ENCODE data around the gene TPO.

The TPO gene

DNA sequence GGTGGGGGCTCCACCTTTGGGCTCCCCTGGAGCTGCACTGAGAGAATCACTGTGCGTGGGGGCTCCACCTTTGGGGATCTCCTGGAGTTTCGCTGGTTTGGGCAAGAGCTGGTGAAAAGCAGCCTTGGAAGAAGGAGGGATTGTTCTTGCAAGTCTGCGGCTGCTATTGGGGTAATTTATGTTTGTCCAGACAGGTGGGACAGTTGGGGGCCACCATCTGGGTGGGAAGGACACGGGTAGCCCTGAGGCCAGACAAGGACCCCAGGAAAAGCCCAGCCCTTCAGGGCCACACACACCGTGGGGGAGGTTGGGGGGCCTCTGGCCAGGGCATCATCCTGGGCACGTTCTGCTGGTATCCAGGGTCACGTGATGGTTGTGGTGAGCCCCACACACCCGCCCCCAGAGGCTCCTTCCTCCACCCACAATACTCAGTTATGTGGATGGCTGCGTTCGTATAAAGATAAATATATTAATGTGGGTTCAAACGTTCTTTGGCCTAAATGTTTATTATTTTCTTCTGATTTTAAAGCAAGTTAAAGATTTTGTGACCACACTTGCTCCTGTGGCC lies 47.7 kb downstream of the TPO start:
- Histone ChIP-seq H3K4ac (ENCODE audit: low read depth, low read length) (no peak overlapping the region), H4K91ac (ENCODE audit: low read depth, low read length) (no peak overlapping the region), H3K4me3 (ENCODE audit: low read depth, low read length) (no peak overlapping the region), H2BK5ac (ENCODE audit: low read depth, low read length, poor library complexity) (no peak overlapping the region), H3K27ac (ENCODE audit: low read depth, low read length) (no peak overlapping the region), H3K36me3 (ENCODE audit: control insufficient read depth in 1 of 2, insufficient read depth in 2 of 2, low read length in 2 of 2) (no peaks in the 10 kb centered on the region), H3K18ac (ENCODE audit: low read length) (no peak overlapping the region), H3K79me1 (ENCODE audit: low read length) (no peaks in the 10 kb centered on the region), H3K9me3 (ENCODE audit: insufficient read depth, low read depth, low read length) (no peaks in the 10 kb centered on the region), H3K4me2 (ENCODE audit: low read length) (no peak overlapping the region), H3K79me2 (ENCODE audit: control insufficient read depth, insufficient read depth, low read length, poor library complexity) (no peaks in the 10 kb centered on the region), H2AFZ (ENCODE audit: insufficient read depth, low read length, poor library complexity) (no peak overlapping the region), H2BK120ac (ENCODE audit: insufficient read depth, low read length, poor library complexity) (no peak overlapping the region), H3K27me3 (ENCODE audit: insufficient read depth, low read length) (no peaks in the 10 kb centered on the region), H3K4me1 (ENCODE audit: control insufficient read depth in 1 of 2, insufficient read depth in 2 of 2, low read length in 2 of 2) (no peaks in the 10 kb centered on the region), H2BK12ac (ENCODE audit: low read length) (no peak overlapping the region), H4K12ac (ENCODE audit: low read depth, low read length) (no peak overlapping the region), H3K9ac (ENCODE audit: low read length) (no peak overlapping the region), H2AK5ac (ENCODE audit: low read length) (no peak overlapping the region), H3K14ac (ENCODE audit: low read length) (no peak overlapping the region), H3K23ac (ENCODE audit: low read length) (no peak overlapping the region), H4K8ac (ENCODE audit: low read depth, low read length) (no peak overlapping the region)
- no CpG with 5 or more reads among the region's 11 CpGs for WGBS (ENCODE audit: extremely low coverage, insufficient coverage, insufficient read length)
- DNase-seq: no peak

DNA sequence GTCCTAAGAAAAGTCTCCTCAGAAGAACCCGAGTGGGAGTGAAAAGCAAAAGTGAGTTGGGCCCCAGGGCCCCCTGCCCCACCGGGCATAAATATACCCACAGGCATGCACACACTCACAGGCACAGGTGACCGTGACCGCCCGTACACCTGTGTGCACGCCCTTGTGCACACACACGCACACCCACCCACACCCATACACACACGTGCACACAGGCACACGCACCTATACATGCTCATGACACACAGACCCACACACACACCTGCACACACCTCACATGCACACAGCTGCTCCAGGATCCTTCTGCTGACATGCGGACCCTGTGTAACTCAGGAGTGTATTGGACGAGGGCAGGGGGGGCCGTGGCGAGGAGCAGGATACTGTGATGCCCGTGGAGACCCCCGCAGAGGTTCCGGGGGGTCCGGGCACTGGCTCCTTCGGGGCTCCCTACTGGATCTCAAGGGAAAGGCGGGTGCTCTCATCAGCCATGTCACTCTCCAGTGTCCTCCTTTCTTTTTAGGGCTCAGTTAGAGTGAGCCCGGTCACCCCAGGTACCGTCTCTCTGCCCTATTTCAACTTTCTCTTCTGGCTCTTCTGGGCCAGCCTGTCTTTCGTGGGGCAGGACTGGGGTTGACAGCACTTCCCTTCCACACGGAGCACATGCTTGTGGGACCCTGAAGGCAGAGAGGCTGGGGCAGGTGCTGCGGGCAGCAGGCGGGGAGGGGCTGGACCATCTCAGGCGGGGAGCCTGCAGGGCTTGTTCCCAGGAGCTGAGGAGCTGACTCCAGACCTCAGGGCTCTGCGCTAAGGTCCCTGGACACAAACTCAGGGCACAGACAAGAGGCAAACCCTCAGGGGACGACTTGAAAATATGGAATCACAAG lies 48.5 kb downstream of the TPO start:
- peak overlapping the region; percentile 60 for H3K4me3 ChIP-seq (ENCODE audit: low read depth, low read length)
- WGBS (ENCODE audit: extremely low coverage, insufficient coverage, insufficient read length): no CpG with 5 or more reads among the region's 28 CpGs

DNA sequence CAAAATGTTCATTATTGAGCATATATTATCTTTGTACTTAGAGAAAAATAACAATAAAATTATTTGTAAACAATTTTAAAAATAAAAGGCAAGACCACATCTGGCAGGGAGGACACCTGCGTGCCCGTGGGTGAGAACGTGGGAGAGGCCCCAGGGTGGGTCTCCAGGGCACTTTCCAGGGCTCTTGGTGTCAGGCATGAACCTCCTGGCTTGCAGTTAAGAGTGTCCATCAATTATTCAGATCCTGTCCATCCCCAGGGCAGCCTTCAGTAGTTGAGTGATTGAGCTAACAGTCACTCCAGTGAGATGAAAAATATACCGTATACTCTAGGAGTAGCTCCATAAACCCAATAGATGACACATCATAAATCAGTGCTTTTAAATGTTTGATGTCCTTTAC lies 49.7 kb downstream of the TPO start:
- H3K27ac ChIP-seq (ENCODE audit: low read depth, low read length): no peak overlapping the region
- no CpG with 5 or more reads among the region's 4 CpGs for WGBS (ENCODE audit: extremely low coverage, insufficient coverage, insufficient read length)
- H3K9me3 ChIP-seq (ENCODE audit: insufficient read depth, low read depth, low read length): no peaks in the 10 kb centered on the region
- no peak overlapping the region for H3K18ac ChIP-seq (ENCODE audit: low read length)
- no peak overlapping the region for H4K8ac ChIP-seq (ENCODE audit: low read depth, low read length)
- H3K27me3 ChIP-seq (ENCODE audit: insufficient read depth, low read length): no peaks in the 10 kb centered on the region
- no peak overlapping the region for H4K91ac ChIP-seq (ENCODE audit: low read depth, low read length)
- H3K4me2 ChIP-seq (ENCODE audit: low read length): no peak overlapping the region
- no peak overlapping the region for H2AFZ ChIP-seq (ENCODE audit: insufficient read depth, low read length, poor library complexity)
- no peak for DNase-seq
- H2BK120ac ChIP-seq (ENCODE audit: insufficient read depth, low read length, poor library complexity): no peak overlapping the region
- no peak overlapping the region for H3K9ac ChIP-seq (ENCODE audit: low read length)
- H2AK5ac ChIP-seq (ENCODE audit: low read length): no peak overlapping the region
- no peak overlapping the region for H3K14ac ChIP-seq (ENCODE audit: low read length)
- no peak overlapping the region for H2BK5ac ChIP-seq (ENCODE audit: low read depth, low read length, poor library complexity)
- no peaks in the 10 kb centered on the region for H3K79me2 ChIP-seq (ENCODE audit: control insufficient read depth, insufficient read depth, low read length, poor library complexity)
- no peak overlapping the region for H4K12ac ChIP-seq (ENCODE audit: low read depth, low read length)
- no peak overlapping the region for H3K23ac ChIP-seq (ENCODE audit: low read length)
- H3K79me1 ChIP-seq (ENCODE audit: low read length): no peaks in the 10 kb centered on the region
- no peaks in the 10 kb centered on the region for H3K4me1 ChIP-seq (ENCODE audit: control insufficient read depth in 1 of 2, insufficient read depth in 2 of 2, low read length in 2 of 2)
- no peak overlapping the region for H2BK12ac ChIP-seq (ENCODE audit: low read length)
- H3K4ac ChIP-seq (ENCODE audit: low read depth, low read length): no peak overlapping the region
- no peaks in the 10 kb centered on the region for H3K36me3 ChIP-seq (ENCODE audit: control insufficient read depth in 1 of 2, insufficient read depth in 2 of 2, low read length in 2 of 2)
- no peak overlapping the region for H3K4me3 ChIP-seq (ENCODE audit: low read depth, low read length)

More for the DNA sequence above, 48.5 kb downstream of the TPO start:
- H2BK120ac ChIP-seq (ENCODE audit: insufficient read depth, low read length, poor library complexity): no peak overlapping the region
- H3K79me2 ChIP-seq (ENCODE audit: control insufficient read depth, insufficient read depth, low read length, poor library complexity): no peaks in the 10 kb centered on the region
- H3K4me2 ChIP-seq (ENCODE audit: low read length): no peak overlapping the region
- H3K9ac ChIP-seq (ENCODE audit: low read length): peak overlapping the region; percentile 33
- no peak overlapping the region for H4K91ac ChIP-seq (ENCODE audit: low read depth, low read length)
- no peaks in the 10 kb centered on the region for H3K9me3 ChIP-seq (ENCODE audit: insufficient read depth, low read depth, low read length)
- no peak overlapping the region for H2BK12ac ChIP-seq (ENCODE audit: low read length)
- no peaks in the 10 kb centered on the region for H3K4me1 ChIP-seq (ENCODE audit: control insufficient read depth in 1 of 2, insufficient read depth in 2 of 2, low read length in 2 of 2)
- H3K4ac ChIP-seq (ENCODE audit: low read depth, low read length): no peak overlapping the region
- no peaks in the 10 kb centered on the region for H3K79me1 ChIP-seq (ENCODE audit: low read length)
- no peak overlapping the region for H2AK5ac ChIP-seq (ENCODE audit: low read length)
- H2AFZ ChIP-seq (ENCODE audit: insufficient read depth, low read length, poor library complexity): no peak overlapping the region
- no peaks in the 10 kb centered on the region for H3K27me3 ChIP-seq (ENCODE audit: insufficient read depth, low read length)
- no peak overlapping the region for H3K18ac ChIP-seq (ENCODE audit: low read length)
- H3K23ac ChIP-seq (ENCODE audit: low read length): no peak overlapping the region
- no peak overlapping the region for H2BK5ac ChIP-seq (ENCODE audit: low read depth, low read length, poor library complexity)
- no peak overlapping the region for H4K8ac ChIP-seq (ENCODE audit: low read depth, low read length)
- no peak overlapping the region for H3K27ac ChIP-seq (ENCODE audit: low read depth, low read length)
- no peak overlapping the region for H4K12ac ChIP-seq (ENCODE audit: low read depth, low read length)
- H3K36me3 ChIP-seq (ENCODE audit: control insufficient read depth in 1 of 2, insufficient read depth in 2 of 2, low read length in 2 of 2): no peaks in the 10 kb centered on the region
- H3K14ac ChIP-seq (ENCODE audit: low read length): no peak overlapping the region
- DNase-seq: no peak

DNA sequence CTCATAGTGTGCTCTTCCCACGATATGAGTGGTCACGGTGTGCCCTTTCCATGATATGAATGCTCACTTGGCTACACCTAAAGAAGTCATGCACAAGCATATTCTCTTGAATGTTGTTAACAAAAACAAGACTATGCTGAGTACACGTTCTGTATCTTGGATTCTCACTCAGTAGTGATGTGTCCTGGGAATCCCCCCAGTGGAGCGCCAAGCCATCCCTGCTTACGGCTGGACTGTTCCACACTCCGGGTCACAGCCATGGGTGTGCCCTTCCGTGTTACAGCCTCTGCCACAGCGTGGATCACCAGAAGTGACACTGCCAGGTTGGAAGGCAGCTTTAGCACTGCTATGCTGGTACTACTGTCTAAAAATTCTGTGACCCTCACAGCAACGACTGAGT lies 59.1 kb downstream of the TPO start:
- Histone ChIP-seq H4K91ac (ENCODE audit: low read depth, low read length) (no peak overlapping the region), H3K9me3 (ENCODE audit: insufficient read depth, low read depth, low read length) (peaks cover 5% of the 10 kb centered on the region), H3K18ac (ENCODE audit: low read length) (no peak overlapping the region), H2BK12ac (ENCODE audit: low read length) (no peak overlapping the region), H2BK5ac (ENCODE audit: low read depth, low read length, poor library complexity) (no peak overlapping the region), H3K79me2 (ENCODE audit: control insufficient read depth, insufficient read depth, low read length, poor library complexity) (no peaks in the 10 kb centered on the region), H3K4me2 (ENCODE audit: low read length) (no peak overlapping the region), H3K27me3 (ENCODE audit: insufficient read depth, low read length) (no peaks in the 10 kb centered on the region), H3K4me3 (ENCODE audit: low read depth, low read length) (no peak overlapping the region), H3K14ac (ENCODE audit: low read length) (no peak overlapping the region), H4K8ac (ENCODE audit: low read depth, low read length) (no peak overlapping the region), H3K36me3 (ENCODE audit: control insufficient read depth in 1 of 2, insufficient read depth in 2 of 2, low read length in 2 of 2) (no peaks in the 10 kb centered on the region), H2AFZ (ENCODE audit: insufficient read depth, low read length, poor library complexity) (no peak overlapping the region), H3K79me1 (ENCODE audit: low read length) (no peaks in the 10 kb centered on the region), H3K23ac (ENCODE audit: low read length) (no peak overlapping the region), H3K9ac (ENCODE audit: low read length) (no peak overlapping the region), H3K4ac (ENCODE audit: low read depth, low read length) (no peak overlapping the region), H3K4me1 (ENCODE audit: control insufficient read depth in 1 of 2, insufficient read depth in 2 of 2, low read length in 2 of 2) (no peaks in the 10 kb centered on the region), H4K12ac (ENCODE audit: low read depth, low read length) (no peak overlapping the region), H2AK5ac (ENCODE audit: low read length) (no peak overlapping the region), H3K27ac (ENCODE audit: low read depth, low read length) (no peak overlapping the region), H2BK120ac (ENCODE audit: insufficient read depth, low read length, poor library complexity) (no peak overlapping the region)
- WGBS (ENCODE audit: extremely low coverage, insufficient coverage, insufficient read length): no CpG with 5 or more reads among the region's 9 CpGs
- DNase-seq: no peak
